H4 (cell line): ENCODE data around the gene PTPRG. TPM values are rescaled to one million over a fixed set of nuclear protein-coding genes. Genes with fewer than 3 reads are reported as not detected.

Experiments
- DNase-seq: peaks from one replicate; pipeline ENCODE4 v3.0.0-alpha.2; 2015; ENCODE audit warnings: low spot score
- total RNA-seq: library from RNA; depleted of rRNA; stranded (reverse); fragments of >200 nt; shearing (Covaris generic); gene quantifications from 2 replicates; pipeline ENCODE4 v1.2.3, GENCODE V29; 2014

PTPRG gene
- total RNA-seq, 1 experiment from 2014 or later = 16.1 TPM

DNA sequence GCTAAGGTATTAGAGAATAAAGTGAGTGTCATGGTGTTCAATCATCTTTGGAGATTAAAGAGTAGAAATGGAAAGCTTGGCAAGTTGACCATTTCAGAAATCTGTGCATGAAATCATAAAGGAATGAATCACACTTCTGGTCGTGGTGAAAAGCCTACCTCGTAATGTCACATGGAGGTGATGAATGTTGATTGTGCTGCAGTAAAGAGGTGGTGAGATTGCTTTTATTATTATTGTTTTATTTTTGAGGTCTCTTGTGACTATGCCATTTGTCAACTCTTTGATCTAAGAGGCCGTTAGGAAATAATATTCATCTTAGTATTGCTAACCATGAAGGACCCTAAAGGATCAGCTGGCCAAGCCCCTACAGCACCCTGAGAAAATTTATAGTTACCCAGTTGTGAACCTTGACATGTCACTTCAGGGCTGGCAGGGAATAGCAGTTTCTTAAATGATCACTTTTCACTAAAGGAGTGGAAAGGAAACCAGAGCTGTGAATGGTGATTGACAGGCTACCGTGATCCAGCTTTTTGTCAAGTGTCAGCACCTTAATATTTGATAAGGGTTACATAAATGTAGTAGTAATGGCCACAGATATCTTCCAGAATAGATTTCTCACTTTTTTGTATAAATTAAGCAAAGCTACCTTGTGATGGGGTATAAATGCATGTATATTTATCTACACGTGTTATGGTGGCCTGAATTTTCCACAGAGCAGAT lies 203.9 kb downstream of the PTPRG start:
- no peak for DNase-seq

- DNase-seq = no peak
These were observed 207.1 kb downstream of the PTPRG start for GRCh38 chr3:61768284-61769037.

GRCh38 chr3:61769266-61769990 lies 208.1 kb downstream of the PTPRG start:
- no peak for DNase-seq

GRCh38 chr3:61771976-61772375 lies 210.6 kb downstream of the PTPRG start:
- DNase-seq = no peak

DNA sequence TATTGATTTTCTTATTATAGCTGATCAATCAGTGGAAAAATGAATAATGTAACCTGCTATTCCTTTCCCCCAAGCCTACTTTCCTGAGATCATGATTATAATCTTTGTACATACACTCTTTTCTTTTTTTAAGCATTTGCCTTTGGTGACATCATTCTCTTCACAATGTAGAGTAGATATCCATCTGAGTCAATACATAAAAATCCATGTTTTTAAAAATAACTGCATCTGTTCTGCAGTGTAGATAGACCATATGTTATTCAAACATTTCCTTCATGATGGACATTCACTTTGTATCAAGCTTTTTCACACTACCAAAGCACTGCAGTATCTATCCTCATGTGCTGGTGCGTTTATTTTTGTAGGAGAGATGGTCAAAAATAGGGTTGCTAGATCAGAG lies 211.1 kb downstream of the PTPRG start:
- DNase-seq = no peak

DNA sequence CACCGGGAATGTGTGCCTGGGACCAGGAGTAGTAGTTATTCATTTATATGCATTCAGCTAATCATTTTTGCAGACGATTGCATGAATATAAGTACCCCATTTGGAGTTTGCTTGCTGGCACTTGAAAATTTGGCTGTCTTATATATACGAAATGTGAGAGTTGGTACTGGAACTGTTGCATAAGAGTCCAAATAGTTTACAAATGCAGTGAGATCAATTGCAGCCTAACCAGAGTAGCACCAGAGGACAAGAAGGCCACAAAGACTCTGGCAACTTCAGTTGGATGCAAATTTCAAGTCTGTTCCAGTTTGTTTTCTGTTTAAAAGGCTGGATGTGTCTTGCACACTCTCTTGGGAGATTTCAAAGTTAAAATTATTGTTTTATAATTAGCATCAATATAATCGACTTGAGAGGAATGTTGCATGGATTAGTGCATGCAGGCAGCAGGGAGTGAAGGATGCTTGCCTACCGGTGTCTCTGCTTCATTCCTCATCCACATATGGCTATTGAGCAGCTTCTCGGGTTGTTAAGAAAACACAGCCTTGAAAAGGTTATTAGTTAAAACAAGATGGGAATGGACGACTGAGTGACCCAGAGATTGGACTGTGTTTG lies 213.0 kb downstream of the PTPRG start:
- DNase-seq = no peak

DNA sequence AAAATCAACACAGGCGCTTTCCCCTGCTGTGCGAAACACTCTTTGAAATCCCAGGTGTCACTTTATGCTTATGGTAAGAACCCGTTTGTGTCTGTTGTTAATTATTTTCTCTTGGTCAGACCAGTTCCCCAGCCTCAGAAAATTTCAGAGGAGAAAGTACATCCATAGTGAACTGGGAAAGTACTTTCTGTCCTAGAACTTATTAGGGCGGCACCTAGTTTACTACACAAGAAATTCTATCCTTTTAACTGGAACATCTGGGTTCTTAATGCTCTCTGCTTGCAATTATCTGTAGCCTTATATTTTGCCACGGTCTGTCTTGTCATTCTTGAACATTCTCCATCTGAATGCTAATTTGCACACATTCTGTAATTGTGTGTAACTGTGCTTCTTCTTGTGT lies 215.0 kb downstream of the PTPRG start:
- DNase-seq = no peak

DNA sequence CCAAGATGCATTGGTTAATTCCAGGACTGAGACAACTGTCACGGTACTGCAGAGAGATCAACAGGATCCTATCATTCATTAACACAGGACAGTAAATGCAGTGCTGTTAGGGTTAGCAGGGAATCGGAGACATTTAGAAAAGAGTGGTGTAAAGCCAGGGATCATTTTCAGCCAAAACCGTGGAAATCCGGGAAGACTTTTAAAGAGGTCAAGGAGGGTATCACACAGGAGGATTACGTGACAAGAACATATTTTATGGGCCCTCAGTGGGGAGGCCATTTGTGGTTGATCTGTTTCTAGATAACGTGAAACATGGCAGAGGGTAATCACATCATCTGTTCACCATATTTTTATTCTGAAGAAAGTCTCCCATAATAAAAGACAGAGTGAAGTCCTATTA lies 216.1 kb downstream of the PTPRG start:
- no peak for DNase-seq

GRCh38 chr3:61778095-61778494 lies 216.7 kb downstream of the PTPRG start:
- DNase-seq = no peak

DNA sequence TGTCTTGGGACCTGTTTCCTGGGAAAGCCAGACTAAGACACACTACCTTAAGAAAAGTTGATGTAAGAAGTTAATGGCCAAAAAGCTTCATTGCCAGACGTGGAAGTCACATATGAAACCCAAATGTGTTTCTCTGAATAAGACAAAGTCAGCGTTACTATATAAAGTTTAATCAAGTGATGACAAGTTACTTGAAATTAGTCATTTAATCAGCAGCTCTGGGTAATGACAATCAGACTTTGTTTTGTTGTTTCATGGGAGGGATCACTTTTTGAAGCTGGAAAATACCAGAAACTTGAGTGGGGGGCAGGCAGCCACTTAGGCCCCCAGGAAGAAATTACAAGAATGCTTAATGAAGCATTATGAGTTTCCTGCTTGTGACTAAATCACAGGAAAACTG lies 218.6 kb downstream of the PTPRG start:
- no peak for DNase-seq

DNA sequence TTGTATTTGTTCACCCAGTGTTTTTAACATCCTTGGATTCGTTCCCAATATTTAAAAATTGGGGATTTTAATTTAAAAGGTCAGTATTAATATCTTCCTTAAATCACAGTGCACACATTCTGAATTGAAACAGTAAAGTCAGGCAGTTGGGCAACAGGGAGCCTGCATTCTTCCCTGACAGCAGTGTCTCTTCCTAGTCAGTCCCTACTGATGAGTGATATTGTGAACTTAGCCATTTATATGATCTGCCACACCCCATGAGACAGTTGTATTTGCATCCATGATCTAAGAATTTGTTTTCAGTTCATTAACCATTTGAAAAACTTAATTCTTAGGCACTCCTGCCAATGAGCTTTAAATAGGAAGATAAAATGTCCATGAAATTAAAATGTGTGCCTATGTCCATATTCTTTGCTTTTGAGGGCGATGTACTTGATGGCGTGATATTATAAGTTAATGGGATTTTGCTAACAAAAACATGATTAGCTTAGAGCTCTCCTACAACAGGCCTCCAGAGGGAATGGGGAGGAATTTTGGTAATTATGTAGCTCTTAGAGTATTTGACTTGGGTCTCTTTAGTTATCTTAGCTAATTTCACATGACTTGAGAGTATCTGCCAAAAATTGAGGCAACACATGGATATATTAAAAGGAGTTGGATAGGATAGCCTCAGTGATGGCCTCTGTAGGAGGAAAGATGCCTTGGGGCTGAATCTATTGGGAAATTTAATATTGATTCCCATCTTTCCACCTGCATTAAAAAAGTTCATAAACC lies 219.3 kb downstream of the PTPRG start:
- DNase-seq = no peak

DNA sequence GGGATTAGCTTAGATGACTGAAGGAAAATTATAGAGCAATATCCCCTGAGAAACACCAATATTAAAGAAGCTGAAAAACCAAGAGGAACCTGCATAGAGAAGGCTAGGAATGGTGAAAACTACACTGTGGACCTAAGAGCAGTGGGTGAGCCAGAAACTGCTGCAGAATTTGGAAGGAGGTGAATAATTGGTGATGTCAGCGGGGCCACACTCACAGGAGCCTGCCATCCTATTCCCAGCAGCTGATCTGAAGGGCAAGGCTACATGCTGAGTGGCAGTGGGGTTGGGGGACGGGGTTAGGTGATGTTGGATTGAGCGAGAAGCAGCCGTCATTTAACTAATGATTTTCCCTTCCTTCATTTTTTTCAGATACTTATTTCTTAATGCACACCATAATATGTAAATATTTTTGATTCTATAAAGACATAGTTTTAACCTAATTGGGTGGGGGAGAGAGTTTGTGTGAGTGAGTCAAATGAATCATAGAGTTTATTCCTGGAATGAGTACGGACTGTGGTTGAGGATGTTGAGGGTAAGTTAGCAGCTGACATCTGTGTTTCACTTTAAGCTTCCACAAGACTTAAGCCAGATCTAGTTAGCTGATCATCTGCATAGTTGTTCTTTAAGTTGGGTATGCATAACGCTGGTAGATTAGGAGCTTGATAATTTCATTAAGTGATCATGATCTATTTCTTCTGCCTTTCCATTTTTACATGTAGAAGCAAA lies 222.8 kb downstream of the PTPRG start:
- DNase-seq = no peak

DNA sequence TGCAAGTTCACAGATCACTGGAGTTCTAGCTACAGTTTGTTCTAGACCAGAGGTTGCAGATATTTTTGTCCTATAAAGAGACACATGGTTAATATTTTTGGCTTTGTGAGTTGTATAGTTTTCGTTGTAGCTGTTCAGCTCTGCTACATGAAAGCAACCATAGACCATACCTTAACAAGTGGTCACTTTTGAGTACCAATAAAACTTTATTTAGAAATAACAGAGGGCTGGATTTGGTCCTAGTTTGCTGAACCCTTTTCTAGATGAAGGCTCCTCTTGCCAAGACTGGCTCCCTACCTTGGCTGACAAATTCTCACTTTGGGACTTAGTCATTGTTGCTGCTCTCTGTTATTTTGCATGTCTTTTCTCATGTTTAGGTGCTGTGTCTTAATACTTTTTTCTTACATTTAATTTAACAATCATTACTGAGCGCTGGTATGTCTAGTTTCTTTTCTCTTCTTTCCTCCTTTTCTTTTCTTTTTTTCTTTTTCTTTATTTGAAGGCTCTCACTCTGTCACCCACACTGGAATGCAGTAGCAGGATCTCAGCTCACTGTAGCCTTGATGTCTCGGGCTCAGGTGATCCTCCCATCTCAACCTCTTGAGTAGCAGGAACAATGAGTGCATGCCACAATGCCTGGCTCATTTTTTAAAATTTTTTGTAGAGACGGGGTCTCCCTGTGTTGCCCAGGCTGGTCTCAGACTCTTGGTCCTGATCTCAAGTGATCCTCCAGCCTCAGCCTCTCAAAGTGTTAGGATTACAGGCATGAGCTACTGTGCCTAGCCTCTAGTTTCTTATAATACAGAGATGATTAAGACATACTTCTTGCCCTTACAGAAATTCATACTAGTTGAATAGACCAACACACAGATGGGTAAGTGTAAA lies 227.5 kb downstream of the PTPRG start:
- no peak for DNase-seq

DNA sequence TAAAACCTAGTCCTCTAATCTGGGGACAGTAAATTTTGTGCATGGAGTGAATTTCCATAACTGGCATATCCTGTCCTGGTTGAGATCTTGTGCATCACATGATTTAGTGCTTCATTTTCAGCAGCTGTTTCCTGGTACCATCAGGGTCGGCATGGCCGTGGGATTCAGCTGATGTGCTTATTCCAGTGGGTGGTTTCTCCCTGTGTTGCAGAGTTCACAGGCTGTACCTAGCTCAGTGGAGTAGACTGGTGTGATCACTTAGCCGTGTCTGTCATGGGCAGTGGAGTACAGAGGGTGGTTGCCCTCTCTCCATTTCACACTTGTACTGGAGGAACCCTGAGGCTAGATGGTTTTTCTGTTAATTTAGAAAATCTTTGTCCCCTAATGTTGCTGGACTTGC lies 228.5 kb downstream of the PTPRG start:
- no peak for DNase-seq

DNA sequence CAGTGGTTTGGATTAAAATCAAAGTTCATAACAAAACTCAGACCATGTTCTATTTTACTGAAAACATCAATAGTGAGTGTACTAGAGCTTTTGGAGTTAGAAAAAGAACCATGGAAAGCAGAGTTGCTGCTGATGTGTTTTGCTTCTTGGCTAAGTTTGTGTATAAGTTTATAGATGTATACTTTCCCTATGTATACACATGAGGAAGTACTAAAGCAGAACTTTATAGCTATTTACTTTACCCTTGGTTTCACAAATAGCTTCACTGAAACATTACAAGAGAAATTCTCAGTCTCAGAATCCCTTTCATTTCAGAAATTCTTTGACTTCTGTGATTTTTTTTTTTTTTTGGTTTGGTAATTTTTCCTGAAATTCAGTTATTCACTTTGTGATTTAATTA lies 229.0 kb downstream of the PTPRG start:
- DNase-seq = no peak

GRCh38 chr3:61793056-61793455 lies 231.7 kb downstream of the PTPRG start:
- no peak for DNase-seq

DNA sequence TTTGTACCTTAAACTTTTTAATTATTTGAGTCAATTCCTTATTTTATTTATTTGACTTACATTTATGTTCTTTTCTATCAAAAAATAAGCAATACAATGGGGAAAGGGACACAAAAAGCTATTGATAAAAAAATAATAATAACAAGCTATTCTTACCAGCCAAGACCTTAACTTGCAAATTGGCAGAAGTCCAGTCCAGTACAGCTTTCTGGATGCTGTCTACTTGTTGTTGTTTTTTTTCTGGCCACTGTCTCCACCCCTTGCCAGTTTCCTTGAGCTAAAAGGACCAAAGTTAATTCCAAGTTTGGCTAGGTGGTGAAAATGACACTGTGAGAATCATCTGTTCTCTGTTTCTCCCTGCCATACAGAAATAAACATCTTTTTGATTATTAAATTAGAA lies 232.2 kb downstream of the PTPRG start:
- DNase-seq = no peak

GRCh38 chr3:61794341-61794740 lies 233.0 kb downstream of the PTPRG start:
- DNase-seq = no peak

- DNase-seq = no peak
These were observed 233.6 kb downstream of the PTPRG start for GRCh38 chr3:61794961-61795360.
